GM12873 (cell line): ENCODE results near the gene SLC6A8.

Experiments used
- TF ChIP-seq, protein P1 (sequence below): IDR thresholded peaks from 2 replicates; pipeline ENCODE4 v1.5.1; 2012; ENCODE audit warnings: low read depth, mild to moderate bottlenecking, moderate library complexity, low read length, control low read depth; ENCODE audit not compliant: insufficient read depth; ENCODE audit errors: missing control alignments

The SLC6A8 gene

GRCh38 chrX:153689654-153690465, 2.1 kb downstream of the SLC6A8 start:
- TF ChIP-seq, protein P1, sequence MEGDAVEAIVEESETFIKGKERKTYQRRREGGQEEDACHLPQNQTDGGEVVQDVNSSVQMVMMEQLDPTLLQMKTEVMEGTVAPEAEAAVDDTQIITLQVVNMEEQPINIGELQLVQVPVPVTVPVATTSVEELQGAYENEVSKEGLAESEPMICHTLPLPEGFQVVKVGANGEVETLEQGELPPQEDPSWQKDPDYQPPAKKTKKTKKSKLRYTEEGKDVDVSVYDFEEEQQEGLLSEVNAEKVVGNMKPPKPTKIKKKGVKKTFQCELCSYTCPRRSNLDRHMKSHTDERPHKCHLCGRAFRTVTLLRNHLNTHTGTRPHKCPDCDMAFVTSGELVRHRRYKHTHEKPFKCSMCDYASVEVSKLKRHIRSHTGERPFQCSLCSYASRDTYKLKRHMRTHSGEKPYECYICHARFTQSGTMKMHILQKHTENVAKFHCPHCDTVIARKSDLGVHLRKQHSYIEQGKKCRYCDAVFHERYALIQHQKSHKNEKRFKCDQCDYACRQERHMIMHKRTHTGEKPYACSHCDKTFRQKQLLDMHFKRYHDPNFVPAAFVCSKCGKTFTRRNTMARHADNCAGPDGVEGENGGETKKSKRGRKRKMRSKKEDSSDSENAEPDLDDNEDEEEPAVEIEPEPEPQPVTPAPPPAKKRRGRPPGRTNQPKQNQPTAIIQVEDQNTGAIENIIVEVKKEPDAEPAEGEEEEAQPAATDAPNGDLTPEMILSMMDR: no peak

DNA sequence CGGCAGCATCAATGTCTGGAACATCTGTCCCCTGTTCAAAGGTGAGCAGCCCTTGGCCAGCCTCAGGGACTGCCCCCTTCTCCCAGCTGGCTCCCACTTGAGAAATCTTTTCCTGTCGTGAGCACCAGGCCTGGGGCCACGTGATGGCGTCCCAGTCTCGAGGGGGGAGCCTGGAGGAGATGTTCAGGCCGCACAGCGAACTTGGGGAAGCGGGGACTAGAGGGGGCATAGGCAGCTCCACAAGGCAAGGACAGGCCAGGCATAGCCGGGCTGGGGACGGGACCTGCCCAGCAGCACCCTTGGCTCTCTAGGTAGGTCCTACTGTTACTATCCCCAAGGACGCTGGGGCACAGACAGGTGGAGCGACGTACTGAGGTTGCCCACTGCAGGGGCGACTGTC, 2.7 kb downstream of the SLC6A8 start:
- TF ChIP-seq, protein P1: no peak

DNA sequence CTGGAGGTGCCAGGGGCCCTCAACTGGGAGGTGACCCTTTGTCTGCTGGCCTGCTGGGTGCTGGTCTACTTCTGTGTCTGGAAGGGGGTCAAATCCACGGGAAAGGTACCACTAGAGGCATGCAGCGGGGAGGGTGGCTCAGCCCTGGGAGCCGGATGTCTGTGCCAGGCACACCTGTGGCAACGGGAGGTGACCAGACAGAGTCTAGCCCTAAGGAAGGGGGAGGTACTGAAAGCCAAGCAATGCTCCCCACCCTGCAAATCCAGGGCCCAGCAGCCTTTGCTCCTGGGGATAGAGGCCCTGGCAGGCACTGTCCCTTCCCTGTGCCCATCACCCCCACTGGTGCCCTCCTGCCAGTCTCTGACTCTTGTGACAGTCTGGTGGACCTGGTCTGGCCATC, 4.3 kb downstream of the SLC6A8 start:
- TF ChIP-seq, protein P1: no peak

- TF ChIP-seq, protein P1: no peak
Observed at GRCh38 chrX:153692611-153693156, 5.0 kb downstream of the SLC6A8 start.

DNA sequence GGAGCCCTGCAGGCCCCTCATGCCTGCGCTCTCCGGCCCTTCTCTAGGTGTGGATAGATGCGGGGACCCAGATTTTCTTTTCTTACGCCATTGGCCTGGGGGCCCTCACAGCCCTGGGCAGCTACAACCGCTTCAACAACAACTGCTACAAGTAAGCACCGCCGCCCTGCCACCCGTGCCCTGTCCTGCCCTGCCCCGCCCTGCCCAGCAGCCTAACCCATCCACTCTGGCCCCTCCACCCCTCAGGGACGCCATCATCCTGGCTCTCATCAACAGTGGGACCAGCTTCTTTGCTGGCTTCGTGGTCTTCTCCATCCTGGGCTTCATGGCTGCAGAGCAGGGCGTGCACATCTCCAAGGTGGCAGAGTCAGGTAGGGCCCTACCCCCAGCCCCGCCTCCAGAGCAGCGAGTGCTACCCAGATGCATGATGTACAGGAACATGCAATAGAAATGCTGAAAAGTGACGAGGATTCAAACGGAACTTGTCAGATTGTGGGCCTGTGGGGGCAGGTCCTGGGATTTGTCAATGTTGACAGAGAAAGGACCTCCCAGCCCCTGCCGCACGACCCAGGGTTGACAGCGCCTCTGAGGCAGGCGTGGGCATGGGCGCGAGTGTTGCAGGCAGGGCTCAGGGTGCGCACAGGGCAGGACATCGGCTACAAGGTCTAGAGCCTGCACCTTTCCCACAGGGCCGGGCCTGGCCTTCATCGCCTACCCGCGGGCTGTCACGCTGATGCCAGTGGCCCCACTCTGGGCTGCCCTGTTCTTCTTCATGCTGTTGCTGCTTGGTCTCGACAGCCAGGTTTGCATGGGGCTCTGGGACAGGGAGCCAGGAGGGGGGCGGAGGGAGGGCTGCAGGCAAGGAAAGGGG, 5.7 kb downstream of the SLC6A8 start:
- TF ChIP-seq, protein P1: no peak

DNA sequence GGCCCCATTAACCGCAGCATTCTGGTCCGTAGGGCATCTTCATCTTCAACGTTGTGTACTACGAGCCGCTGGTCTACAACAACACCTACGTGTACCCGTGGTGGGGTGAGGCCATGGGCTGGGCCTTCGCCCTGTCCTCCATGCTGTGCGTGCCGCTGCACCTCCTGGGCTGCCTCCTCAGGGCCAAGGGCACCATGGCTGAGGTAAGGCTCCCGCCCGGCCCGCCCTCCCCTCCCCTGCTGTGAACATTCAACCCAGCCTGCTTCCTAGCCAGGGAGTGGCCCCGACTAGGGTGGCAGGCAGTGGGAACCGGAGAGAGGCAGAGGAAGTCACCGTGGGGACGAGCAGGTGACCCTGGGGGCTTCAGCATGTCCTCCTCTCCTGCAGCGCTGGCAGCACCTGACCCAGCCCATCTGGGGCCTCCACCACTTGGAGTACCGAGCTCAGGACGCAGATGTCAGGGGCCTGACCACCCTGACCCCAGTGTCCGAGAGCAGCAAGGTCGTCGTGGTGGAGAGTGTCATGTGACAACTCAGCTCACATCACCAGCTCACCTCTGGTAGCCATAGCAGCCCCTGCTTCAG, 7.1 kb downstream of the SLC6A8 start:
- TF ChIP-seq, protein P1: no peak
